ENCODE data around the gene AFG3L2. TPM values are rescaled to one million over a fixed set of nuclear protein-coding genes. Genes with fewer than 3 reads are reported as not detected.
A peak's percentile ranks its signal among the peaks of the same experiment; 100 is the strongest.

Gene AFG3L2
- total and polyA plus RNA-seq, 9 of the 15 experiments (the other 6 are each of a cell fraction or from before 2014, with no cell fraction given), result 24.1 to 109 (median 84.0) TPM

GRCh38 chr18:12376034-12376753 is 833 bp downstream of the AFG3L2 start:
- Histone ChIP-seq H3K4me1 (replicated peaks in 1 of 2; ENCODE audit: control insufficient read depth in 2 of 2, insufficient read depth in 2 of 2, low read length in 2 of 2) (peaks cover 28 to 33% of the 10 kb centered on the region in 2 experiments), H3K4me3 (peak overlapping the region; percentile 81), H3K9me1 (ENCODE audit: control insufficient read depth, insufficient read depth, low read length) (peaks cover 3% of the 10 kb centered on the region), H3K27me3 (ENCODE audit: control insufficient read depth in 2 of 2, insufficient read depth in 2 of 2, low read length in 2 of 2) (no peaks in the 10 kb centered on the region), H3K9me3 (replicated peaks; ENCODE audit: control insufficient read depth, insufficient read depth, low read depth, low read length) (no peaks in the 10 kb centered on the region), H3K4me2 (ENCODE audit: insufficient read depth, low read length) (peak overlapping the region; percentile 99), H3K36me3 (ENCODE audit: control insufficient read depth, insufficient read depth, low read length) (peaks cover 30% of the 10 kb centered on the region), H4K20me1 (replicated peaks; ENCODE audit: control insufficient read depth, insufficient read depth, low read length) (peaks cover 31% of the 10 kb centered on the region), H3K27ac (ENCODE audit: extremely low read depth, low read depth, low read length) (peak overlapping the region; percentile 100), H3K79me2 (ENCODE audit: control insufficient read depth, insufficient read depth, low read length) (peaks cover 56% of the 10 kb centered on the region), H2AFZ (ENCODE audit: low read depth, low read length) (peak overlapping the region; percentile 80), H3K9ac (ENCODE audit: insufficient read depth in 1 of 2, low read depth in 2 of 2, low read length in 2 of 2) (peak overlapping the region; percentile 97 to 98)
- ChIA-PET CTCF (ENCODE audit: low intra/inter-chr PET ratio) (no interaction called here), POLR2A (interaction anchor here (0.5 to 3.1 kb wide), 27 partner anchors 8 to 723 kb away, joined by 3 to 18 read pairs (median 4); partner anchors contain the start of genes CEP76, PSMG2 and SPIRE1)
- ATAC-seq (peak; percentile 29), FAIRE-seq (peak; percentile 35), DNase-seq (ENCODE audit: extremely low read depth in 1 of 4, low spot score in 3 of 4) (peak in 1 of 4 experiments; percentile 60)
- intact Hi-C loops (cut with micrococcal nuclease) (loop anchor here (5.0 kb wide), 2 partner anchors 74 to 94 kb away; no protein-coding TSS in a partner anchor), in situ Hi-C loops (cut with MboI) (no loop called here)
- WGBS (ENCODE audit: insufficient coverage, low coverage, missing lambda C conversion rate), result under 1% methylated on average over 39 of the region's 42 CpGs
- TSS peak; percentile 50 for BruUV-seq (replicated peaks)
- TF ChIP-seq TRIM24 (IDR thresholded peaks at IDR 0.05) (no peak), PPARD (CRISPR knock-in tag; IDR thresholded peaks at IDR 0.05) (no peak), TEAD4 (IDR thresholded peaks at IDR 0.05; ENCODE audit: low read length) (no peak; the same call in 1 of the 2 replicates), TEAD4 (CRISPR knock-in tag; IDR thresholded peaks at IDR 0.05; ENCODE audit: borderline replicate concordance) (0 out of 2 replicates have a peak, but pooled peaks have one; percentile 64), ZNF232 (CRISPR knock-in tag; IDR thresholded peaks at IDR 0.05) (0 out of 2 replicates have a peak, but pooled peaks have one; percentile 38), UBTF (IDR thresholded peaks at IDR 0.05; ENCODE audit: borderline replicate concordance in 1 of 2, low read depth in 2 of 2, low read length in 2 of 2) (no peak), ZNF121 (CRISPR knock-in tag; conservative IDR thresholded peaks at IDR 0.05) (peak; percentile 27; the same call in 1 of the 2 replicates), HCFC1 (IDR thresholded peaks at IDR 0.05; ENCODE audit: low read depth, low read length) (peak; percentile 20; the same call in 1 of the 2 replicates), ZNF696 (CRISPR knock-in tag; conservative IDR thresholded peaks at IDR 0.05) (no peak), BDP1 (IDR thresholded peaks at IDR 0.05; ENCODE audit: insufficient read depth, insufficient read length) (no peak), HNRNPL (IDR thresholded peaks at IDR 0.05; ENCODE audit: low read depth, low read length) (no peak), PBX2 (CRISPR knock-in tag; IDR thresholded peaks at IDR 0.05; ENCODE audit: low read depth) (no peak), PBX2 (tag; conservative IDR thresholded peaks at IDR 0.05; ENCODE audit: low read depth) (peak; percentile 83), CHCHD3 (CRISPR knock-in tag; IDR thresholded peaks at IDR 0.05) (no peak), ATF6 (CRISPR knock-in tag; IDR thresholded peaks at IDR 0.05) (peak; percentile 60; the same call in 1 of the 2 replicates)
